HG03280 (cell line): ENCODE data around the gene CSRP1.

ENCODE experiments used
- ATAC-seq: cut with Tn5 transposase; IDR thresholded peaks from one replicate; pipeline ENCODE4 v1.9.1; 2021; ENCODE audit warnings: mild to moderate bottlenecking, moderate library complexity; ENCODE audit not compliant: unreplicated experiment

Gene CSRP1

GRCh38 chr1:201515062-201515750, 8.3 kb upstream of the CSRP1 start:
- no peak for ATAC-seq

- ATAC-seq = no peak
Measured at GRCh38 chr1:201514466-201514865, 7.5 kb upstream of the CSRP1 start.

GRCh38 chr1:201513498-201514243, 6.7 kb upstream of the CSRP1 start:
- no peak for ATAC-seq

GRCh38 chr1:201511941-201512539, 5.1 kb upstream of the CSRP1 start:
- ATAC-seq = no peak

DNA sequence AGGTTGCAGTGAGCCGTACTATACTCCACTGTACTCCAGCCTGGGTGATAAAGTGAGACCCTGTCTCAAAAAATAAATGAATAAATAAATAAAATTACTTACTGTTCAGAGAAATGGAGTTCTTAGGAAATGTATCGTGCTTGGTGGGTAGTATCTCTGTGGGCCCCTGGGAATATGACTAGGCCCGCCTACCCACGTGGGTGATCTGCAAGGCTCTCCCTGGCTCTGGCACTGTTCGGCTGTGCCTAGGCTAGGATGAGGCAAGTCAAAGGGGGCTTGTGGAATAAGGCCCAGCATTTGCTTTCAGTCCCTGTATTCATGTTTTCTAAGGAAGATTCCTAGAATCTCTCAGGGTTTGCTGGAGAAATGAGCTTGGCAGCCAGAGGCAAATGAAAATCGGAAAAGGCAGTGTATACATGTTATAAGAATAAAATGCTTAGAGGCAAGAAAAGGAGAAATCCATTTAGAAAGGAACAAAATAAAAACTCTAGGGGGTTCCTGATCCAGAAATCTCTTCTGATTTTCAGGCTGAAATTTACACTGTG, 4.5 kb upstream of the CSRP1 start:
- no peak for ATAC-seq

DNA sequence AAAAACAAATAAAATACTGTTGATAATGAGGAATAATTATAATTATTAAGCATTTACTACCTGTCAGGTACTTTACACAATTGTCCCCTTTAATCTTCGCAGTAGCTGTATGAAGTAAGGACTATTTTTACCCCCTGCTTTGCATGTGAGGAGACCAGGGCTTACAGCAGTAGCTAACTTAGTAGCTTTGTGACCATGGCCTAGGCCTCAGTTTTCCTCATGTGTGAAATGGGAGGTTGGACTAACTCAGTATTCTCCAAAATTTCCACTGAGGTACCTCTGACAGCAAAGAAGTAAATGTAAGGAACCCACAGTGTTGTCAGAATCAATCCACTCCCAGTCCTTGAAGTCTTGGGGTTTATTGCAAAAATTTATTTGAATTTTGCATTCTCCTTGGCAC, 3.8 kb upstream of the CSRP1 start:
- ATAC-seq = no peak

- no peak for ATAC-seq
Measured at GRCh38 chr1:201509601-201510374, 2.9 kb upstream of the CSRP1 start.

DNA sequence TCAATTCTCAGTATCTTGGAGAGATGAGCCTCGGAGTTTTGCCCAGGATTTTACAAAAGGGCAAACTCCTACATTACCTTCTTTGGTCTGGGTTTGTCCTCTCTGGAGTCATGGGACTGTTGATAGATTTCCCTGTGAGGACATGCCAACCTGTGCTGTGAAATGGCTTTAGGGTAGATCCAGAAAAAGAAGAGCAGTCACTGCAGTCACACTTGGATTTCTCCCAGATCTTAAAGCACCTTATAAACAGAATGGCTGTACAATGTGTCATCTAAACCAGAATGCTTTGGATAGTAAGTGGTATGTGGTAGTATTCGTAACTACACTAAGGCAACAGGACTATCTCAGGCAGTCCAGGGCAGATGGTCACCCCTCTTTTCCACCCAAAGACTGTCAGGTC, 1.9 kb upstream of the CSRP1 start:
- ATAC-seq = no peak

DNA sequence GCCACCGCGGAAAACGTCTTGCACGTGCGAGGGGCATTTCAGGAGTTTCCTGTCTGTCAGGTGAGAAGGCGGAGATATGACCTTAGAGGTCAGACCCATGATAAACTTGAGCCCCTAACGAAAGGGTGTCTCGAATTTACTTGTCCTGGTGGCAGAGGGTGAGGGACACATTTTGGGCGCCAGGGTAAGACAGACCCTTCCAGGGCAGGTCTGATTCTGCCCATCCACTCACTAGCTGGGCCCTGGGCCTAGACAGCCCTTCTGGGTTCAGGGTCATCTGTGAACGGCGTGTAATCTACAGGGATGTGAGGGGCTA, 395 bp upstream of the CSRP1 start:
- peak; percentile 10 for ATAC-seq

- ATAC-seq = no peak
Measured at GRCh38 chr1:201506092-201506491, 831 bp downstream of the CSRP1 start.

- no peak for ATAC-seq
Measured at GRCh38 chr1:201505503-201505890, 1.4 kb downstream of the CSRP1 start.

GRCh38 chr1:201504799-201505502, 2.0 kb downstream of the CSRP1 start:
- no peak for ATAC-seq

DNA sequence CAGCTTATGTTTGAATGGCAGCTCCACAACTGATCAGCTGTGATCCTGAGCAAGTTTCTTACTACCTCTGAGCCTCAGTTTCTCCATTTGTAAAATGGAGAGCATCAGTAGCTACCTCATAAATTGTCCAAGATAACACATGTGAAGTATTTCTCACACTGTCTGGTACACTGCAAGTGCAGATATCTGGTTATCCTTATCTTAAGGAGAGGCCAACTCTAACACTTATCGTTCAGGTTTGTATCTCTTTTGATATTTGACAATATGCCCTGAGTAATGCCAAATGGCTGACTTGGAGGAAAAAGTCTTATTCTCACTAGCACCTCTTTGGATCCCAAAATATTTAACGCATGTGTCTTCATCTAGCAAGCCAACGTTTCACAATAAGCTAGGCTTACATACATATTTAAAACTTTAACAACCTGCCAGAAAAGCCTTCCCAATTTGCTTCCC, 2.7 kb downstream of the CSRP1 start:
- ATAC-seq = no peak

GRCh38 chr1:201503397-201504176, 3.3 kb downstream of the CSRP1 start:
- no peak for ATAC-seq

DNA sequence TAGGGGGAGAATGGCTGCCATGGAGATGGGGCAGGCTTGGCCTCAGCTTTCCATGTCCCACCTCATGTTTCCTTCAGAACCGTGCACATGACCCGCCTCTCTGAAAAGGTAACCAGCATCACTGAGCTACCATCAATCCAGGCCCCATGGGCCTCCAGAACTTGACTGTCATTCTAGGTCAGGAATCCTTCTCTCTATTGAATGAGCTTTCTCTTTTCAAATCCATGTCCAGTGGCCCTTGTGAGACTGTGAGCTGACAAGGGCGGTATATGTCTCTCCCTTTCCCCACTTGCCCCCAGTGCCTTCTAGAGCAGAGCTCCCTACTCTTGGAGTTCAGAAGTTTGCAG, 4.4 kb downstream of the CSRP1 start:
- ATAC-seq = no peak

GRCh38 chr1:201501812-201502510, 5.0 kb downstream of the CSRP1 start:
- ATAC-seq = no peak

DNA sequence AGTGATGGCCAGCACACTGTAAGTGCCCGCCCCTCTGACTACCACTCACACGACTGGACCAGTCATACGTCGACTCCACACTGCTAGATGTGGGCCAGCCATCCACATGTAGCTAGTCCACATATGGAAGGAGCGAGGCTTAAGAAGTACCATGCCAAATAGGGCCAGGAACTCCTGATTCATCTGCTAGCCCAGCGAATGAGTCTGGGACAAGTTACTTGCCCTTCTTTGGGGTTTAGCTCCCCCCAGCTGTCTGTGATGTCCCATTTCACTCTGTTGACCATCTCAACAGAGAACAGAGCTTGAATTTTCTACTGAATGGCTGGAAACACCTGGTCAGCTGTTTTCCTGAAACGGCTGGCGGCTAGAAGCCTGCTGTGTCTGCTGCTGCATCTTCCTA, 5.8 kb downstream of the CSRP1 start:
- no peak for ATAC-seq

DNA sequence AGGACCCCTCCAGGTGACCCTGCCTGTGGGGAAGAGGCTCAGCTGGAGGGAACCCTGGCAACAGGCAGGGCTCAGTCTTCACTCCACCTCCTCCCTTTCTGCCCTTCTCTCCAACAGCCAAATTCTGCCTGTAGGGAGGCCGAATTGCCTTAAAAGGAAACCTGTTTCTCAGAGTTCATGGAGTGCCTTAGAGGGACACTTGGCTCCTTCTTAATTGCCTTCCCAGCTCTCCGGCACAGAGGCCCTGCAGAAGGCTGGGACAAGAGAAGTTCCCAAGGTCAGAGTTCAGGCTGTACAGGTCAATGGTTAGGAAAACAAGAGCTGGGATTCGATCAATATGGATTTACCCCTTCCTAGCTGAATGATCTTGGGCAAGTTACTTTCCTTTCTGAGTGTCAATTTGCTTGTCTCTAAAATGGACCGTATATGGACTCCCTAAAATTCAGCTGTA, 6.2 kb downstream of the CSRP1 start:
- no peak for ATAC-seq
